Mucosa of descending colon (tissue), 3 donors: ENCODE measurements around the gene OLIG1. TPM values are rescaled to one million over a fixed set of nuclear protein-coding genes. Genes with fewer than 3 reads are reported as not detected.

Experiments used
- ATAC-seq: fragments of 200-7000 bp; cut with Tn5 transposase; one replicate; pipeline ENCODE4 v1.9.1; 2020; ENCODE audit warnings: mild to moderate bottlenecking, moderate library complexity
- DNase-seq, 3 donors: peaks; one replicate each; pipeline ENCODE4 v3.0.0-alpha.2; 2020
- H3K36me3 ChIP-seq: fragments of 200-600 bp; one replicate; pipeline ENCODE4 v1.8.0; 2021; ENCODE audit warnings: low read depth, mild to moderate bottlenecking
- H3K4me1 ChIP-seq: fragments of 200-600 bp; one replicate; pipeline ENCODE4 v1.8.0; 2021; ENCODE audit warnings: low read depth, mild to moderate bottlenecking
- H3K4me3 ChIP-seq: fragments of 200-600 bp; one replicate; pipeline ENCODE4 v1.8.0; 2021; ENCODE audit warnings: mild to moderate bottlenecking
- H3K9me3 ChIP-seq: fragments of 200-600 bp; one replicate; pipeline ENCODE4 v1.8.0; 2021; ENCODE audit warnings: mild to moderate bottlenecking
- intact Hi-C, 2 donors: fragments of 100-400 bp; cut with DNase I in 1 of 2; cut with micrococcal nuclease in 1 of 2; formaldehyde crosslinking; loops; one replicate each; pipeline versions ENCODE4 v1.11.0 to v1.11.1; 2022; cut with DNase I, micrococcal nuclease
- total RNA-seq, 3 donors: library from RNA; stranded (reverse); fragmentation: NEBNext Ultra II Directional in 2 of 3; extraction: Animal tissue kit (Norgen Biotek cat#: 25700) in 2 of 3; gene quantifications; one replicate each; pipeline versions ENCODE4 v1.2.1 to v1.2.4, GENCODE V29; 2021 to 2023
- TF ChIP-seq, protein P1 (sequence below): fragments of 200-600 bp; IDR thresholded peaks from one replicate; pipeline ENCODE4 v1.8.0; 2022; ENCODE audit warnings: antibody characterized with exemption, mild to moderate bottlenecking
- donor health status: DM: no; HTN: no; CAD: no; lungs with moderate emphysema.
- donor health status: DM: no; HTN: no; CAD: no.
- donor health status: DM: no; HTN: yes; CAD: no.

The OLIG1 gene
- total RNA-seq, 3 donors from 2014 or later: not detected

DNA sequence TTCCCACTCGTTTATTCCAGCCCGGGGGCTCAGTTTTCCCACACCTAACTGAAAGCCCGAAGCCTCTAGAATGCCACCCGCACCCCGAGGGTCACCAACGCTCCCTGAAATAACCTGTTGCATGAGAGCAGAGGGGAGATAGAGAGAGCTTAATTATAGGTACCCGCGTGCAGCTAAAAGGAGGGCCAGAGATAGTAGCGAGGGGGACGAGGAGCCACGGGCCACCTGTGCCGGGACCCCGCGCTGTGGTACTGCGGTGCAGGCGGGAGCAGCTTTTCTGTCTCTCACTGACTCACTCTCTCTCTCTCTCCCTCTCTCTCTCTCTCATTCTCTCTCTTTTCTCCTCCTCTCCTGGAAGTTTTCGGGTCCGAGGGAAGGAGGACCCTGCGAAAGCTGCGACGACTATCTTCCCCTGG lies 43.5 kb upstream of the OLIG1 start:
- intact Hi-C loops: no loop called here
- H3K4me1 ChIP-seq: no peaks in the 10 kb centered on the region
- ATAC-seq (no peak), DNase-seq (no peak)
- no peaks in the 10 kb centered on the region for H3K9me3 ChIP-seq
- no peaks in the 10 kb centered on the region for H3K36me3 ChIP-seq
- TF ChIP-seq, protein P1, sequence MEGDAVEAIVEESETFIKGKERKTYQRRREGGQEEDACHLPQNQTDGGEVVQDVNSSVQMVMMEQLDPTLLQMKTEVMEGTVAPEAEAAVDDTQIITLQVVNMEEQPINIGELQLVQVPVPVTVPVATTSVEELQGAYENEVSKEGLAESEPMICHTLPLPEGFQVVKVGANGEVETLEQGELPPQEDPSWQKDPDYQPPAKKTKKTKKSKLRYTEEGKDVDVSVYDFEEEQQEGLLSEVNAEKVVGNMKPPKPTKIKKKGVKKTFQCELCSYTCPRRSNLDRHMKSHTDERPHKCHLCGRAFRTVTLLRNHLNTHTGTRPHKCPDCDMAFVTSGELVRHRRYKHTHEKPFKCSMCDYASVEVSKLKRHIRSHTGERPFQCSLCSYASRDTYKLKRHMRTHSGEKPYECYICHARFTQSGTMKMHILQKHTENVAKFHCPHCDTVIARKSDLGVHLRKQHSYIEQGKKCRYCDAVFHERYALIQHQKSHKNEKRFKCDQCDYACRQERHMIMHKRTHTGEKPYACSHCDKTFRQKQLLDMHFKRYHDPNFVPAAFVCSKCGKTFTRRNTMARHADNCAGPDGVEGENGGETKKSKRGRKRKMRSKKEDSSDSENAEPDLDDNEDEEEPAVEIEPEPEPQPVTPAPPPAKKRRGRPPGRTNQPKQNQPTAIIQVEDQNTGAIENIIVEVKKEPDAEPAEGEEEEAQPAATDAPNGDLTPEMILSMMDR: no peak
- no peak overlapping the region for H3K4me3 ChIP-seq

DNA sequence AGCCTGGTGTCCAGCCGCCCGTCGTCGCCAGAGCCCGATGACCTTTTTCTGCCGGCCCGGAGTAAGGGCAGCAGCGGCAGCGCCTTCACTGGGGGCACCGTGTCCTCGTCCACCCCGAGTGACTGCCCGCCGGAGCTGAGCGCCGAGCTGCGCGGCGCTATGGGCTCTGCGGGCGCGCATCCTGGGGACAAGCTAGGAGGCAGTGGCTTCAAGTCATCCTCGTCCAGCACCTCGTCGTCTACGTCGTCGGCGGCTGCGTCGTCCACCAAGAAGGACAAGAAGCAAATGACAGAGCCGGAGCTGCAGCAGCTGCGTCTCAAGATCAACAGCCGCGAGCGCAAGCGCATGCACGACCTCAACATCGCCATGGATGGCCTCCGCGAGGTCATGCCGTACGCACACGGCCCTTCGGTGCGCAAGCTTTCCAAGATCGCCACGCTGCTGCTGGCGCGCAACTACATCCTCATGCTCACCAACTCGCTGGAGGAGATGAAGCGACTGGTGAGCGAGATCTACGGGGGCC lies 43.0 kb upstream of the OLIG1 start:
- TF ChIP-seq, protein P1: no peak
- Histone ChIP-seq H3K36me3 (no peaks in the 10 kb centered on the region), H3K9me3 (no peaks in the 10 kb centered on the region), H3K4me1 (no peaks in the 10 kb centered on the region), H3K4me3 (no peak overlapping the region)
- intact Hi-C loops: no loop called here
- ATAC-seq (no peak), DNase-seq (no peak)

GRCh38 chr21:33027401-33028286 lies 42.3 kb upstream of the OLIG1 start:
- Histone ChIP-seq H3K36me3 (no peaks in the 10 kb centered on the region), H3K4me1 (no peaks in the 10 kb centered on the region), H3K9me3 (no peaks in the 10 kb centered on the region), H3K4me3 (no peak overlapping the region)
- intact Hi-C loops: no loop called here
- ATAC-seq (no peak), DNase-seq (no peak)
- TF ChIP-seq, protein P1: no peak

- DNase-seq (no peak), ATAC-seq (no peak)
Measured at GRCh38 chr21:33028287-33028670, 41.7 kb upstream of the OLIG1 start.

DNA sequence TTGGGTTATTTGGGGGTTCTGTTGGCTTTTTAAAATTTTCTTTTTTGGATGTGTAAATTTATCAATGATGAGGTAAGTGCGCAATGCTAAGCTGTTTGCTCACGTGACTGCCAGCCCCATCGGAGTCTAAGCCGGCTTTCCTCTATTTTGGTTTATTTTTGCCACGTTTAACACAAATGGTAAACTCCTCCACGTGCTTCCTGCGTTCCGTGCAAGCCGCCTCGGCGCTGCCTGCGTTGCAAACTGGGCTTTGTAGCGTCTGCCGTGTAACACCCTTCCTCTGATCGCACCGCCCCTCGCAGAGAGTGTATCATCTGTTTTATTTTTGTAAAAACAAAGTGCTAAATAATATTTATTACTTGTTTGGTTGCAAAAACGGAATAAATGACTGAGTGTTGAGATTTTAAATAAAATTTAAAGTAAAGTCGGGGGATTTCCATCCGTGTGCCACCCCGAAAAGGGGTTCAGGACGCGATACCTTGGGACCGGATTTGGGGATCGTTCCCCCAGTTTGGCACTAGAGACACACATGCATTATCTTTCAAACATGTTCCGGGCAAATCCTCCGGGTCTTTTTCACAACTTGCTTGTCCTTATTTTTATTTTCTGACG lies 41.1 kb upstream of the OLIG1 start:
- TF ChIP-seq, protein P1: no peak
- no peaks in the 10 kb centered on the region for H3K36me3 ChIP-seq
- H3K4me3 ChIP-seq: no peak overlapping the region
- DNase-seq (no peak), ATAC-seq (no peak)
- H3K4me1 ChIP-seq: no peaks in the 10 kb centered on the region
- intact Hi-C loops: no loop called here
- no peaks in the 10 kb centered on the region for H3K9me3 ChIP-seq

More at GRCh38 chr21:33028287-33028670, 41.7 kb upstream of the OLIG1 start:
- intact Hi-C loops: no loop called here
- TF ChIP-seq, protein P1: no peak
- H3K36me3 ChIP-seq: no peaks in the 10 kb centered on the region
- no peak overlapping the region for H3K4me3 ChIP-seq
- no peaks in the 10 kb centered on the region for H3K9me3 ChIP-seq
- no peaks in the 10 kb centered on the region for H3K4me1 ChIP-seq
